Measurements from ENCODE around the gene SBF1.

SBF1 gene

GRCh38 chr22:50396751-50397370 lies 78.0 kb downstream of the SBF1 start:
- no peak for DNase-seq
